PFSK-1 (cell line): ENCODE results near the gene KAZN.

ENCODE experiments used
- FOXP2 ChIP-seq: optimal IDR thresholded peaks from 2 replicates; pipeline ENCODE3; 2011; ENCODE audit warnings: borderline replicate concordance, control low read depth, inconsistent platforms; ENCODE audit not compliant: insufficient read depth; ENCODE audit errors: extremely low read length, extremely low read depth
- POLR2AphosphoS5 ChIP-seq: IDR thresholded peaks from 2 replicates; pipeline ENCODE4 v1.6.1; 2012; ENCODE audit warnings: low read depth, mild to moderate bottlenecking, control low read depth, low read length, moderate library complexity
- SIN3A ChIP-seq: IDR thresholded peaks from 2 replicates; pipeline ENCODE4 v1.6.1; 2012; ENCODE audit warnings: mild to moderate bottlenecking, low read length, moderate library complexity, borderline replicate concordance; ENCODE audit not compliant: insufficient read depth
- TAF1 ChIP-seq: IDR thresholded peaks from 2 replicates; pipeline ENCODE4 v1.6.1; 2012; ENCODE audit warnings: low read length, control low read depth, borderline replicate concordance; ENCODE audit not compliant: insufficient read depth
- TF ChIP-seq, protein P1 (sequence below), 2 experiments: IDR thresholded peaks; 2 replicates each; pipeline versions ENCODE4 v1.6.1 to v1.8.0; 2011 to 2012; ENCODE audit warnings: low read depth in 2 of 2, low read length in 2 of 2, control low read depth in 1 of 2, inconsistent platforms in 1 of 2, mild to moderate bottlenecking in 1 of 2, moderate library complexity in 1 of 2; ENCODE audit not compliant: insufficient read depth in 1 of 2

The KAZN gene

DNA sequence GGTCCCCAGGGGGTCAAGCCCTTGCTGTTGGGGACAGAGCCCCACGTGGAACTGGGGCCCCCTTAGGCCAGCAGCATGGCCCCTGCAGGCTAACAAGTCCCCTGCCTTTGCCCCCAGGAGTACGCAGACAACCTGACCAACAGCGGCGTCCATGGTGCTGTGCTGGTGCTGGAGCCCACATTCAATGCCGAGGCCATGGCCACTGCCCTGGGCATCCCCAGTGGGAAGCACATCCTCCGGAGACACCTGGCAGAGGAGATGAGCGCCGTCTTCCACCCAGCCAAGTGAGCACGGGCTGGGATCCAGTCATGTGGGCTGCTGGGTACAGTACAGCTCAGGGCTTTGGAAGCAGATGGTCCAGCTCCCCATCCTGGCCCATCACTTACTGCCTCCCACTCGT lies 505.4 kb downstream of the KAZN start:
- TF ChIP-seq, protein P1, sequence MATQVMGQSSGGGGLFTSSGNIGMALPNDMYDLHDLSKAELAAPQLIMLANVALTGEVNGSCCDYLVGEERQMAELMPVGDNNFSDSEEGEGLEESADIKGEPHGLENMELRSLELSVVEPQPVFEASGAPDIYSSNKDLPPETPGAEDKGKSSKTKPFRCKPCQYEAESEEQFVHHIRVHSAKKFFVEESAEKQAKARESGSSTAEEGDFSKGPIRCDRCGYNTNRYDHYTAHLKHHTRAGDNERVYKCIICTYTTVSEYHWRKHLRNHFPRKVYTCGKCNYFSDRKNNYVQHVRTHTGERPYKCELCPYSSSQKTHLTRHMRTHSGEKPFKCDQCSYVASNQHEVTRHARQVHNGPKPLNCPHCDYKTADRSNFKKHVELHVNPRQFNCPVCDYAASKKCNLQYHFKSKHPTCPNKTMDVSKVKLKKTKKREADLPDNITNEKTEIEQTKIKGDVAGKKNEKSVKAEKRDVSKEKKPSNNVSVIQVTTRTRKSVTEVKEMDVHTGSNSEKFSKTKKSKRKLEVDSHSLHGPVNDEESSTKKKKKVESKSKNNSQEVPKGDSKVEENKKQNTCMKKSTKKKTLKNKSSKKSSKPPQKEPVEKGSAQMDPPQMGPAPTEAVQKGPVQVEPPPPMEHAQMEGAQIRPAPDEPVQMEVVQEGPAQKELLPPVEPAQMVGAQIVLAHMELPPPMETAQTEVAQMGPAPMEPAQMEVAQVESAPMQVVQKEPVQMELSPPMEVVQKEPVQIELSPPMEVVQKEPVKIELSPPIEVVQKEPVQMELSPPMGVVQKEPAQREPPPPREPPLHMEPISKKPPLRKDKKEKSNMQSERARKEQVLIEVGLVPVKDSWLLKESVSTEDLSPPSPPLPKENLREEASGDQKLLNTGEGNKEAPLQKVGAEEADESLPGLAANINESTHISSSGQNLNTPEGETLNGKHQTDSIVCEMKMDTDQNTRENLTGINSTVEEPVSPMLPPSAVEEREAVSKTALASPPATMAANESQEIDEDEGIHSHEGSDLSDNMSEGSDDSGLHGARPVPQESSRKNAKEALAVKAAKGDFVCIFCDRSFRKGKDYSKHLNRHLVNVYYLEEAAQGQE (IDR thresholded peaks at IDR 0.05; ENCODE audit: insufficient read depth in 1 of 2, low read depth in 2 of 2, low read length in 2 of 2), result no peak
- TF ChIP-seq TAF1, result no peak
- TF ChIP-seq FOXP2, result no peak
- TF ChIP-seq SIN3A, result no peak
- no peak for TF ChIP-seq POLR2AphosphoS5

DNA sequence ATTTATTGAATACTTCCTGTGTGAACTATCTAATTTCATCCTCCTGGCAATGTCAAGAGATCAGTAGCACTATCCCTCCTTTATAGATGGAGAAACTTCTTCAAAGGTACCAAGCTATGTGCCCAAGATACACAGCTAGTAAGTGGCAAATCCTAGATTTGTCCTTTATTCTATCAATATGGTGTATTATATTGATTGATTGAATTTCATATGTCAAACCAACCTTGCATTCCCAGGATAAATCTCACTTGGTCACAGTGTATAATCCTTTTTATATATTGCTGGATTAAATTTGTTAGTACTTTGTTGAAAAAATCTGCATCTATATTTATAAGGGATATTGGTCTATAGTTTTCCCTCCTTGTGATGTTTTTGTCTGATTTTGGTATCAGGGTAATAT lies 506.3 kb downstream of the KAZN start:
- TF ChIP-seq, protein P1 (IDR thresholded peaks at IDR 0.05; ENCODE audit: insufficient read depth in 1 of 2, low read depth in 2 of 2, low read length in 2 of 2), result no peak
- TF ChIP-seq TAF1, result no peak
- TF ChIP-seq POLR2AphosphoS5, result no peak
- TF ChIP-seq FOXP2, result no peak
- TF ChIP-seq SIN3A, result no peak

DNA sequence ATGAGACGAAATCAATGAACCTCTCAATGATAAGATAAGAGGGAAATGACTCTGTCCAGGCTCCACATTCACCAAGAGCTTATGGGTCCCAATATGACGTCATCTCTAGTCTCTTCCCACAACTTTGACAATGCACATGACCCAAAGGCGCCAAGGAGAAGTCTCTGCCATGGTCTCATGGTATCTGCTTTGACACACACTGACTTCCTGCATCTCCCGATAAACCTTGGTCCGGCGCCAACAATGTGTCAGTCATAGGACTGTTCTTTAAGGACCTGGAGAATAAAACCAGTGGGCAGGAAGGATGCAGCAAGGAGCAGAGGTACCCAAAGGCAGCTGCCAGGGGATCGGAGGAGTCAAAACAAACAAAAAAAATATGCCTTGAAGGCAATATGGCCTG lies 508.1 kb downstream of the KAZN start:
- TF ChIP-seq, protein P1 (IDR thresholded peaks at IDR 0.05; ENCODE audit: insufficient read depth in 1 of 2, low read depth in 2 of 2, low read length in 2 of 2), result no peak
- no peak for TF ChIP-seq FOXP2

DNA sequence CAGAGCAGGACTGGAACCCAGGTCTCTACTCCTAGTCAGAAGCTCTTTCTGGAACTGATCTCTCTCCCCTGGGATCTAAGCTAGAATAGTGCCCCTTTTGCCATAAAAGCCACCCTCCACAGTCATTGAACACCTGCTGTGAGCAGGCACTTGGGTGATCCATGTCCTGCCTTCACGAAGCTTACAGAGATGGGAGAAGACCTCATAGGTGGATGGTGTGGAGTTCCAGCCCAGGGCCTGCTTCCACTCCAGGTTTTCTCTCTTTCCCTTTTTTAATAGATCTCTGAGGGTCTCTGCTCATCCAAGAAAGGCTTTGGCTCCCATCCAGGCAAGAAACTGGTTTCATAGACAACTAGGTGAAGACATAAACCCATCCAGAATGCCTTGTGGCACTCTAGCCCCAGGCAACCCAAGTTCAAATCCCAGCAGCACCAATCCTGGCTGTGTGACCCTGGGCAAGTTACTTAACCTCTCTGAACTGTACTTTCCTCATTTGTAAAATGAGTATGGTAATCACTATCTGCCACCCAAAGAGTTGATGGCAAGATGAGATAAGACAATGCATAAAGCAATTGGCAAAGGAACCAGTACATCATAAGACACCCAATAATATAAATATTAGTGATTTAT lies 508.7 kb downstream of the KAZN start:
- TF ChIP-seq FOXP2 (no peak), POLR2AphosphoS5 (no peak), SIN3A (no peak), TAF1 (no peak)
- TF ChIP-seq, protein P1 (IDR thresholded peaks at IDR 0.05; ENCODE audit: insufficient read depth in 1 of 2, low read depth in 2 of 2, low read length in 2 of 2), result no peak

DNA sequence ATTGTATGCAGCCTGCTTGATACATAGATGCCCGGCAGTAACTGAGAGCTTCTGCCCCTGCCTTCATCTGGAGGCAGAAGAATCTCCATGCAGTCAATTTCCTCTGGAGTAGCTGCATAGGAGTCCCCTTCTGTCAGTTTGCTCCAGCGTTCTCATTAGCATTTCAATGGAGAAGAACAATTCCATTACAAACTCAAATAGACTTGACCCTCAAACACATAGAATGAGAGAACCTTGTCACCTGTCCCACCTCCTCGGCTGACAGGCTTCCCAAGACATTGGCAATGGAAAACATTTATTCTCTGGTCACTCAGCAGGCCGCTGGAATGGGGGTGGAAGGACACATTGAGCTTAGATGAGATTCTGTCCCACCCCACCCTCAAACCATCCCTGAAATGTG lies 509.4 kb downstream of the KAZN start:
- TF ChIP-seq SIN3A (no peak), FOXP2 (no peak), POLR2AphosphoS5 (no peak), TAF1 (no peak)
- TF ChIP-seq, protein P1 (IDR thresholded peaks at IDR 0.05; ENCODE audit: insufficient read depth in 1 of 2, low read depth in 2 of 2, low read length in 2 of 2), result no peak
